SU-DHL-6 (cell line): ENCODE measurements around the gene NAAA.

ENCODE experiments used
- H2AFZ ChIP-seq: fragments of 200-600 bp; sonication (generic); 2 replicates; pipeline ENCODE4 v1.6.1; 2014; ENCODE audit warnings: low read depth, mild to moderate bottlenecking, moderate library complexity, mixed read lengths, antibody characterized with exemption, low read length; ENCODE audit not compliant: severe bottlenecking
- H3F3A ChIP-seq: fragments of 200-600 bp; shearing (Covaris generic); 2 replicates; pipeline ENCODE4 v1.6.0; 2016; ENCODE audit warnings: antibody characterized with exemption, mild to moderate bottlenecking; ENCODE audit not compliant: insufficient read depth
- H3K27ac ChIP-seq: fragments of 200-600 bp; sonication (generic); 2 replicates; pipeline ENCODE4 v1.5.1; 2016; ENCODE audit warnings: low read depth, mild to moderate bottlenecking, low read length, moderate library complexity, mixed read lengths
- H3K27me3 ChIP-seq: fragments of 200-600 bp; sonication (generic), shearing (Covaris generic); 2 replicates; pipeline ENCODE4 v1.6.0; 2014; ENCODE audit warnings: mild to moderate bottlenecking, low read length
- H3K36me3 ChIP-seq: fragments of 200-600 bp; sonication (generic); 2 replicates; pipeline ENCODE4 v1.6.1; 2014; ENCODE audit warnings: mild to moderate bottlenecking, low read length, mixed read lengths
- H3K4me2 ChIP-seq: fragments of 300-600, 200-600 bp; shearing (Covaris generic), sonication (generic); 2 replicates; pipeline ENCODE4 v1.6.0; 2014; ENCODE audit warnings: low read length, low read depth, mild to moderate bottlenecking; ENCODE audit not compliant: poor library complexity, severe bottlenecking
- H3K4me3 ChIP-seq: fragments of 200-600 bp; sonication (generic); 2 replicates; pipeline ENCODE4 v1.5.1; 2014; ENCODE audit warnings: antibody characterized with exemption, low read length, mild to moderate bottlenecking, mixed read lengths; ENCODE audit not compliant: insufficient read depth, poor library complexity, severe bottlenecking
- H3K79me2 ChIP-seq: fragments of 200-600 bp; sonication (generic); 2 replicates; pipeline ENCODE4 v1.6.1; 2014; ENCODE audit warnings: mild to moderate bottlenecking, low read length, moderate library complexity; ENCODE audit not compliant: insufficient read depth
- H3K9ac ChIP-seq: fragments of 200-600 bp; sonication (generic); 2 replicates; pipeline ENCODE4 v1.7.0; 2014; ENCODE audit warnings: mild to moderate bottlenecking, low read length
- H3K9me2 ChIP-seq: fragments of 200-600 bp; sonication (generic); replicated peaks from 2 replicates; pipeline ENCODE4 v1.6.1; 2014; ENCODE audit warnings: low read length; ENCODE audit not compliant: insufficient read depth
- H3K9me3 ChIP-seq: fragments of 200-600 bp; sonication (generic); 2 replicates; pipeline ENCODE4 v1.6.1; 2014; ENCODE audit warnings: low read length, mixed read lengths; ENCODE audit not compliant: insufficient read depth
- H4K20me1 ChIP-seq: fragments of 200-600 bp; sonication (generic); 2 replicates; pipeline ENCODE4 v1.6.1; 2014; ENCODE audit warnings: low read depth, mild to moderate bottlenecking, antibody characterized with exemption, low read length, moderate library complexity, mixed read lengths
- EZH2phosphoT487 ChIP-seq: fragments of 200-600 bp; sonication (generic), shearing (Covaris generic); conservative IDR thresholded peaks from 2 replicates; pipeline ENCODE4 v1.6.1; 2018; ENCODE audit warnings: mild to moderate bottlenecking, antibody characterized with exemption, low read length, moderate library complexity, mixed read lengths
- TF ChIP-seq, protein P1 (sequence below): fragments of 200-600 bp; sonication (generic); IDR thresholded peaks from one replicate; pipeline ENCODE4 v1.5.1; 2017; ENCODE audit warnings: antibody characterized with exemption, mild to moderate bottlenecking, low read length, moderate library complexity; ENCODE audit not compliant: insufficient read depth, poor library complexity, severe bottlenecking

Gene NAAA

DNA sequence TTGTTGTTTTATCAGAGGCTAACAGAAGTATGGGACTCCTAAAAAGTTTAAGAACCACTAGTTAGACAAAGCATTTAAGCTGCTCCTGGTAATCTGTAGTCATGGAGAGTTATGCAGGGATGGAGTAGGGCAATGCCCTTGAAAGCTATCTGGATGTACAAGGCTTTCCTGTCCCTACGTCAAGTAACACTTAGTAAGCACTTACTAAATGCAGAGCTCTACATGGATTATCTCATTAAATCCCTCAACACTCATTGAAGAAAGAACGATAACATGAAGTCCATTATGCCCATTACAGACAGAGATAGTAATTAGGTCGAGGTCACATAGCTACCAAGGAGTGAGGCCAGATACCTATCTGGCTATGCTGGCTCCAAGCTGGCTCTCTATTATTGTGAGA is 71.7 kb downstream of the NAAA start:
- Histone ChIP-seq H3K4me3 (no peak overlapping the region), H3F3A (no peaks in the 10 kb centered on the region), H4K20me1 (no peaks in the 10 kb centered on the region), H3K79me2 (no peaks in the 10 kb centered on the region), H3K9me2 (no peaks in the 10 kb centered on the region), H3K36me3 (no peaks in the 10 kb centered on the region), H3K27me3 (no peaks in the 10 kb centered on the region), H2AFZ (no peak overlapping the region), H3K27ac (no peak overlapping the region), H3K9ac (no peak overlapping the region), H3K4me2 (no peak overlapping the region), H3K9me3 (no peaks in the 10 kb centered on the region)
- no peak for TF ChIP-seq EZH2phosphoT487
- TF ChIP-seq, protein P1, sequence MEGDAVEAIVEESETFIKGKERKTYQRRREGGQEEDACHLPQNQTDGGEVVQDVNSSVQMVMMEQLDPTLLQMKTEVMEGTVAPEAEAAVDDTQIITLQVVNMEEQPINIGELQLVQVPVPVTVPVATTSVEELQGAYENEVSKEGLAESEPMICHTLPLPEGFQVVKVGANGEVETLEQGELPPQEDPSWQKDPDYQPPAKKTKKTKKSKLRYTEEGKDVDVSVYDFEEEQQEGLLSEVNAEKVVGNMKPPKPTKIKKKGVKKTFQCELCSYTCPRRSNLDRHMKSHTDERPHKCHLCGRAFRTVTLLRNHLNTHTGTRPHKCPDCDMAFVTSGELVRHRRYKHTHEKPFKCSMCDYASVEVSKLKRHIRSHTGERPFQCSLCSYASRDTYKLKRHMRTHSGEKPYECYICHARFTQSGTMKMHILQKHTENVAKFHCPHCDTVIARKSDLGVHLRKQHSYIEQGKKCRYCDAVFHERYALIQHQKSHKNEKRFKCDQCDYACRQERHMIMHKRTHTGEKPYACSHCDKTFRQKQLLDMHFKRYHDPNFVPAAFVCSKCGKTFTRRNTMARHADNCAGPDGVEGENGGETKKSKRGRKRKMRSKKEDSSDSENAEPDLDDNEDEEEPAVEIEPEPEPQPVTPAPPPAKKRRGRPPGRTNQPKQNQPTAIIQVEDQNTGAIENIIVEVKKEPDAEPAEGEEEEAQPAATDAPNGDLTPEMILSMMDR: no peak

DNA sequence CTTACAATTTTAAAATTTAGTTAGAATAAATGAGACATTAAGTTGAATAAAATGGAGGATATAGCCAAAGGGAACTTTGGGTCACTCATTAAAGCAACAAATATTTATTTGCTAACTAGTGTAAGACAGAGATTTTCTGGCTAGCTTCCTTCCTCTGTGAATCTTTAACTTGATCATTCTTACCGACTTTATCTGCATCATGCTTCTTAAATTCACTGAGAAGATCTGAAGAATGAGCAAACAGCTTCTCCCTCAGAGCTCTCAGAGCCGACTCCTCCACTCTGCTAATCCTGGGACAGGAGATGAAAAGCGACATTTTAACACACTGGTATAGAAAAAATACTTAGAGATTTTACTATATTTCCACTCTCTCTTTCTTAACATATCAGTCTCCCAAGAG is 73.7 kb downstream of the NAAA start:
- Histone ChIP-seq H3K36me3 (no peaks in the 10 kb centered on the region), H3K79me2 (no peaks in the 10 kb centered on the region), H4K20me1 (no peaks in the 10 kb centered on the region), H3K4me3 (no peak overlapping the region), H3K4me2 (no peak overlapping the region), H3K9me2 (no peaks in the 10 kb centered on the region), H2AFZ (no peak overlapping the region), H3F3A (no peaks in the 10 kb centered on the region), H3K27ac (no peak overlapping the region), H3K9ac (no peak overlapping the region), H3K9me3 (no peaks in the 10 kb centered on the region), H3K27me3 (no peaks in the 10 kb centered on the region)
- TF ChIP-seq EZH2phosphoT487: no peak
- TF ChIP-seq, protein P1: no peak
